Fibroblast of lung (primary cell): ENCODE data around the gene LOXL4.

Experiments
- EZH2 ChIP-seq: IDR thresholded peaks from 2 replicates; pipeline ENCODE4 v1.5.1; 2012; ENCODE audit warnings: low read length, control low read depth, mild to moderate bottlenecking; ENCODE audit errors: missing control alignments
- TF ChIP-seq, protein P1 (sequence below), 2 donors: IDR thresholded peaks in 1 of 2; conservative IDR thresholded peaks in 1 of 2; 1 replicate in 1 of 2; 2 replicates in 1 of 2; pipeline ENCODE4 v1.5.1; 2011 to 2012; ENCODE audit warnings: low read length in 2 of 2, control low read depth in 1 of 2, inconsistent platforms in 1 of 2, low read depth in 1 of 2, mild to moderate bottlenecking in 1 of 2

DNA sequence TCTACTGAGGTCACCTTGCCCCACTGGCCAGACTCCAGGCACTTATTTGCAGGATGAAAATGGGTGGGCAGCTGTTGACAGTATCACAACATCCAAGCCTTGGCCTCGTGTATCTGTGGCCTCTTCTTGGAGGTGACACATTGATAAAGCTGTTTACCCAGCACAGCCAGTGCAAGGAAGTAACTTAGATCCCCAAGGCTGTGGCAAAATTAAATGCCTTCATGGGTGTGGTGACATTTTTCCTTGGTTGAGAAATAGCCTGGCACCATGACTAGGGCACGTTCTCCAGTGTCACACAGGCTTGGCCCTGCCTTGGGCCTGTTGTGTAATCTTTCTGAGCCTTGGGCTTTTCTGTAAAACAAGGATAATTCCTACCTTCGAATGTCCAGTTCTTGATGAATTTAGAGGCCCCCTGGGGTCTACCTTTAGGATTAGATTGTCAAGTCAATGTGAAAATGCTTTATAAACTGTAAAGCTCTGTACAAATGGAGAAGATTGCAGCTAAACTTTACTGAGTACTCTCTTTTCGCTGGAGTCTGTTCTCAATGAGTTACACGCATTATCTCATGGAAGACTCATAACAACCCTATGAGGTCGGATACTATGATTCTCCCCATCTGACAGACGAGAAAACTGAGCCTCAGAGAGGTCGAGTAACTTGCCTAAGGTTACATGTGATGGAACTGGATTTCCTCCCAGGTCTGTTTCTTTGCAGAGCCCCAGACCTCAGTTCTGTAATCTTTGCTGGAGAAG lies 46.7 kb upstream of the LOXL4 start:
- TF ChIP-seq, protein P1, sequence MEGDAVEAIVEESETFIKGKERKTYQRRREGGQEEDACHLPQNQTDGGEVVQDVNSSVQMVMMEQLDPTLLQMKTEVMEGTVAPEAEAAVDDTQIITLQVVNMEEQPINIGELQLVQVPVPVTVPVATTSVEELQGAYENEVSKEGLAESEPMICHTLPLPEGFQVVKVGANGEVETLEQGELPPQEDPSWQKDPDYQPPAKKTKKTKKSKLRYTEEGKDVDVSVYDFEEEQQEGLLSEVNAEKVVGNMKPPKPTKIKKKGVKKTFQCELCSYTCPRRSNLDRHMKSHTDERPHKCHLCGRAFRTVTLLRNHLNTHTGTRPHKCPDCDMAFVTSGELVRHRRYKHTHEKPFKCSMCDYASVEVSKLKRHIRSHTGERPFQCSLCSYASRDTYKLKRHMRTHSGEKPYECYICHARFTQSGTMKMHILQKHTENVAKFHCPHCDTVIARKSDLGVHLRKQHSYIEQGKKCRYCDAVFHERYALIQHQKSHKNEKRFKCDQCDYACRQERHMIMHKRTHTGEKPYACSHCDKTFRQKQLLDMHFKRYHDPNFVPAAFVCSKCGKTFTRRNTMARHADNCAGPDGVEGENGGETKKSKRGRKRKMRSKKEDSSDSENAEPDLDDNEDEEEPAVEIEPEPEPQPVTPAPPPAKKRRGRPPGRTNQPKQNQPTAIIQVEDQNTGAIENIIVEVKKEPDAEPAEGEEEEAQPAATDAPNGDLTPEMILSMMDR (conservative IDR thresholded peaks at IDR 0.05 in 1 of 2, IDR thresholded peaks at IDR 0.05 in 1 of 2; ENCODE audit: low read depth in 1 of 2, low read length in 2 of 2): no peak
- no peak for TF ChIP-seq EZH2
